ENCODE measurements around the gene TBC1D9. TPM values are rescaled to one million over a fixed set of nuclear protein-coding genes. Genes with fewer than 3 reads are reported as not detected.

The TBC1D9 gene
- total and polyA plus RNA-seq, 10 of the 15 experiments (the other 5 are each of a cell fraction or from before 2014, with no cell fraction given), result 0.87 to 14.9 (median 7.1) TPM

GRCh38 chr4:140774510-140774909 is 18.3 kb upstream of the TBC1D9 start:
- Histone ChIP-seq H3K9ac (ENCODE audit: control insufficient read depth, insufficient read depth, low read length) (no peak overlapping the region), H3K79me2 (ENCODE audit: control insufficient read depth, insufficient read depth, low read length) (no peaks in the 10 kb centered on the region), H3K36me3 (ENCODE audit: control insufficient read depth in 2 of 2, insufficient read depth in 2 of 2, low read length in 1 of 2) (no peaks in the 10 kb centered on the region), H3K9me3 (replicated peaks; ENCODE audit: control insufficient read depth, insufficient read depth, low read length) (no peaks in the 10 kb centered on the region; the same call in 2 of the 3 replicates), H3K4me1 (ENCODE audit: control insufficient read depth, insufficient read depth, low read length) (no peaks in the 10 kb centered on the region), H4K20me1 (ENCODE audit: control insufficient read depth, insufficient read depth) (no peaks in the 10 kb centered on the region), H3K4me2 (ENCODE audit: control insufficient read depth, insufficient read depth) (no peak overlapping the region), H3K27ac (ENCODE audit: control insufficient read depth, insufficient read depth) (no peak overlapping the region), H3K27me3 (replicated peaks in 1 of 2; ENCODE audit: control insufficient read depth in 2 of 2, insufficient read depth in 2 of 2, low read length in 1 of 2) (no peaks in the 10 kb centered on the region), H3K4me3 (no peak overlapping the region), H2AFZ (ENCODE audit: control insufficient read depth, low read depth, low read length) (no peak overlapping the region)
- SMC1A ChIA-PET (ENCODE audit: uncharacterized antibody, unreplicated experiment), result no interaction called here
- POLR2A ChIA-PET, result no interaction called here
- CTCF ChIA-PET, result interaction anchor here (0.7 kb wide), 1 partner anchor 136 kb away, joined by 3 read pairs; no protein-coding TSS in a partner anchor
- in situ Hi-C loops (cut with MboI), result no loop called here
- FAIRE-seq (no peak), DNase-seq (ENCODE audit: low read depth, low spot score) (no peak), ATAC-seq (no peak)
- WGBS (ENCODE audit: insufficient coverage, insufficient replicate concordance, low lambda C conversion rate, missing lambda C conversion rate), result 47% methylated on average over 6 of the region's 6 CpGs
- RAD21 ChIA-PET (ENCODE audit: unreplicated experiment), result no interaction called here
- intact Hi-C loops (cut with micrococcal nuclease; ENCODE audit: unreplicated experiment), result no loop called here
- BruUV-seq (replicated peaks), result no TSS peak
- TF ChIP-seq FOXM1 (IDR thresholded peaks at IDR 0.05; ENCODE audit: low read depth, low read length) (no peak), SP1 (IDR thresholded peaks at IDR 0.05; ENCODE audit: low read depth, low read length) (no peak), CBX5 (IDR thresholded peaks at IDR 0.05; ENCODE audit: low read depth) (no peak), MTA3 (IDR thresholded peaks at IDR 0.05; ENCODE audit: borderline replicate concordance, low read length) (no peak), CBX3 (IDR thresholded peaks at IDR 0.05; ENCODE audit: borderline replicate concordance, low read depth) (no peak), HDAC6 (IDR thresholded peaks at IDR 0.05; ENCODE audit: unreplicated experiment) (no peak), EGR1 (IDR thresholded peaks at IDR 0.05; ENCODE audit: borderline replicate concordance in 1 of 2, low read depth in 2 of 2, low read length in 2 of 2) (no peak), IKZF1 (conservative IDR thresholded peaks at IDR 0.05) (no peak), IRF4 (IDR thresholded peaks at IDR 0.05; ENCODE audit: low read depth, low read length) (no peak), RCOR1 (conservative IDR thresholded peaks at IDR 0.05; ENCODE audit: low read depth, low read length) (no peak), ZBTB4 (CRISPR knock-in tag; IDR thresholded peaks at IDR 0.05) (no peak), ZSCAN29 (IDR thresholded peaks at IDR 0.05) (no peak), STAT1 (conservative IDR thresholded peaks at IDR 0.05) (no peak)
- TF ChIP-seq, protein P1, sequence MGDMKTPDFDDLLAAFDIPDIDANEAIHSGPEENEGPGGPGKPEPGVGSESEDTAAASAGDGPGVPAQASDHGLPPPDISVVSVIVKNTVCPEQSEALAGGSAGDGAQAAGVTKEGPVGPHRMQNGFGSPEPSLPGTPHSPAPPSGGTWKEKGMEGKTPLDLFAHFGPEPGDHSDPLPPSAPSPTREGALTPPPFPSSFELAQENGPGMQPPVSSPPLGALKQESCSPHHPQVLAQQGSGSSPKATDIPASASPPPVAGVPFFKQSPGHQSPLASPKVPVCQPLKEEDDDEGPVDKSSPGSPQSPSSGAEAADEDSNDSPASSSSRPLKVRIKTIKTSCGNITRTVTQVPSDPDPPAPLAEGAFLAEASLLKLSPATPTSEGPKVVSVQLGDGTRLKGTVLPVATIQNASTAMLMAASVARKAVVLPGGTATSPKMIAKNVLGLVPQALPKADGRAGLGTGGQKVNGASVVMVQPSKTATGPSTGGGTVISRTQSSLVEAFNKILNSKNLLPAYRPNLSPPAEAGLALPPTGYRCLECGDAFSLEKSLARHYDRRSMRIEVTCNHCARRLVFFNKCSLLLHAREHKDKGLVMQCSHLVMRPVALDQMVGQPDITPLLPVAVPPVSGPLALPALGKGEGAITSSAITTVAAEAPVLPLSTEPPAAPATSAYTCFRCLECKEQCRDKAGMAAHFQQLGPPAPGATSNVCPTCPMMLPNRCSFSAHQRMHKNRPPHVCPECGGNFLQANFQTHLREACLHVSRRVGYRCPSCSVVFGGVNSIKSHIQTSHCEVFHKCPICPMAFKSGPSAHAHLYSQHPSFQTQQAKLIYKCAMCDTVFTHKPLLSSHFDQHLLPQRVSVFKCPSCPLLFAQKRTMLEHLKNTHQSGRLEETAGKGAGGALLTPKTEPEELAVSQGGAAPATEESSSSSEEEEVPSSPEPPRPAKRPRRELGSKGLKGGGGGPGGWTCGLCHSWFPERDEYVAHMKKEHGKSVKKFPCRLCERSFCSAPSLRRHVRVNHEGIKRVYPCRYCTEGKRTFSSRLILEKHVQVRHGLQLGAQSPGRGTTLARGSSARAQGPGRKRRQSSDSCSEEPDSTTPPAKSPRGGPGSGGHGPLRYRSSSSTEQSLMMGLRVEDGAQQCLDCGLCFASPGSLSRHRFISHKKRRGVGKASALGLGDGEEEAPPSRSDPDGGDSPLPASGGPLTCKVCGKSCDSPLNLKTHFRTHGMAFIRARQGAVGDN (IDR thresholded peaks at IDR 0.05), result no peak
- TF ChIP-seq, protein P2, sequence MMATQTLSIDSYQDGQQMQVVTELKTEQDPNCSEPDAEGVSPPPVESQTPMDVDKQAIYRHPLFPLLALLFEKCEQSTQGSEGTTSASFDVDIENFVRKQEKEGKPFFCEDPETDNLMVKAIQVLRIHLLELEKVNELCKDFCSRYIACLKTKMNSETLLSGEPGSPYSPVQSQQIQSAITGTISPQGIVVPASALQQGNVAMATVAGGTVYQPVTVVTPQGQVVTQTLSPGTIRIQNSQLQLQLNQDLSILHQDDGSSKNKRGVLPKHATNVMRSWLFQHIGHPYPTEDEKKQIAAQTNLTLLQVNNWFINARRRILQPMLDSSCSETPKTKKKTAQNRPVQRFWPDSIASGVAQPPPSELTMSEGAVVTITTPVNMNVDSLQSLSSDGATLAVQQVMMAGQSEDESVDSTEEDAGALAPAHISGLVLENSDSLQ (IDR thresholded peaks at IDR 0.05), result no peak
- TF ChIP-seq, protein P3, sequence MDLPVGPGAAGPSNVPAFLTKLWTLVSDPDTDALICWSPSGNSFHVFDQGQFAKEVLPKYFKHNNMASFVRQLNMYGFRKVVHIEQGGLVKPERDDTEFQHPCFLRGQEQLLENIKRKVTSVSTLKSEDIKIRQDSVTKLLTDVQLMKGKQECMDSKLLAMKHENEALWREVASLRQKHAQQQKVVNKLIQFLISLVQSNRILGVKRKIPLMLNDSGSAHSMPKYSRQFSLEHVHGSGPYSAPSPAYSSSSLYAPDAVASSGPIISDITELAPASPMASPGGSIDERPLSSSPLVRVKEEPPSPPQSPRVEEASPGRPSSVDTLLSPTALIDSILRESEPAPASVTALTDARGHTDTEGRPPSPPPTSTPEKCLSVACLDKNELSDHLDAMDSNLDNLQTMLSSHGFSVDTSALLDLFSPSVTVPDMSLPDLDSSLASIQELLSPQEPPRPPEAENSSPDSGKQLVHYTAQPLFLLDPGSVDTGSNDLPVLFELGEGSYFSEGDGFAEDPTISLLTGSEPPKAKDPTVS (IDR thresholded peaks at IDR 0.05; ENCODE audit: low read depth, low read length), result no peak
